ENCODE measurements around the gene NDST4.

DNA sequence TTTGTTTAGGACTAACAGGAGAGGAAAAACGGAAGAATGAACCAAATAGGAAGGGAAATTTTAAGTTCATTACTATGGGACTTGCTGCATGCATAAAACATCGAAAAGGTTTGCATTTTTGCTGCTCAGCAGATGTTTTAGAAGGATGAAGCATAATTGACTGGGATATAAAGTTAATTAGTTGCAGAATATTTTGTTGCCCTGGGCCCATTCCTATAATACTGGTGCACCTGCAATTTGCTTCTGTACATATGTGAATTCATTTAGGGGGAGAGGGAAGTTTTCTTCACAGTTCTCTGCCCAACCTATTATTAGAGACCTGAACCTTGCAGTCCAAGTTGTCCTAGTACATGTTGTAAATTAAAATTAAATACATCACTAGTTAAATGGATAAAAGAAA lies 282.8 kb downstream of the NDST4 start:
- TF ChIP-seq, protein P1, sequence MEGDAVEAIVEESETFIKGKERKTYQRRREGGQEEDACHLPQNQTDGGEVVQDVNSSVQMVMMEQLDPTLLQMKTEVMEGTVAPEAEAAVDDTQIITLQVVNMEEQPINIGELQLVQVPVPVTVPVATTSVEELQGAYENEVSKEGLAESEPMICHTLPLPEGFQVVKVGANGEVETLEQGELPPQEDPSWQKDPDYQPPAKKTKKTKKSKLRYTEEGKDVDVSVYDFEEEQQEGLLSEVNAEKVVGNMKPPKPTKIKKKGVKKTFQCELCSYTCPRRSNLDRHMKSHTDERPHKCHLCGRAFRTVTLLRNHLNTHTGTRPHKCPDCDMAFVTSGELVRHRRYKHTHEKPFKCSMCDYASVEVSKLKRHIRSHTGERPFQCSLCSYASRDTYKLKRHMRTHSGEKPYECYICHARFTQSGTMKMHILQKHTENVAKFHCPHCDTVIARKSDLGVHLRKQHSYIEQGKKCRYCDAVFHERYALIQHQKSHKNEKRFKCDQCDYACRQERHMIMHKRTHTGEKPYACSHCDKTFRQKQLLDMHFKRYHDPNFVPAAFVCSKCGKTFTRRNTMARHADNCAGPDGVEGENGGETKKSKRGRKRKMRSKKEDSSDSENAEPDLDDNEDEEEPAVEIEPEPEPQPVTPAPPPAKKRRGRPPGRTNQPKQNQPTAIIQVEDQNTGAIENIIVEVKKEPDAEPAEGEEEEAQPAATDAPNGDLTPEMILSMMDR (IDR thresholded peaks at IDR 0.05 in 2 of 3, conservative IDR thresholded peaks at IDR 0.05 in 1 of 3; ENCODE audit: borderline replicate concordance in 1 of 3, insufficient read depth in 1 of 3, low read depth in 2 of 3, low read length in 2 of 3): no peak
- no peak for TF ChIP-seq POLR2A (IDR thresholded peaks at IDR 0.05; ENCODE audit: borderline replicate concordance, extremely low read depth, insufficient read depth, insufficient read length)
- TF ChIP-seq SP1 (IDR thresholded peaks at IDR 0.05; ENCODE audit: low read depth): no peak
- TF ChIP-seq JUND (IDR thresholded peaks at IDR 0.05): no peak
- TF ChIP-seq EZH2 (IDR thresholded peaks at IDR 0.05): no peak

Data from HCT116 (cell line).